MCF 10A (cell line): Measurements from ENCODE around the gene RAB27B. TPM values are rescaled to one million over a fixed set of nuclear protein-coding genes. Genes with fewer than 3 reads are reported as not detected.
"Not testable (repeated sequence)": the region's sequence is repeated elsewhere in the genome, so short reads cannot be mapped to it uniquely, and the experiment has no call there.

Source experiments
- BruUV-seq: library from RNA; stranded (reverse); fragments of 400-500 nt; replicated peaks from 2 replicates; lab custom pipeline; 2021; lab: Mats Ljungman, UMichigan
- CTCF ChIA-PET: fragments of 300-600 bp; sonication (Branson Sonifier 250); formaldehyde crosslinking; extraction: SDS; loops from one replicate; lab custom pipeline; 2021; ENCODE audit warnings: antibody characterized with exemption, inconsistent platforms; lab: Yijun Ruan, JAX
- POLR2A ChIA-PET: fragments of 300-600, 350-650 bp; sonication (Branson Sonifier 250); formaldehyde crosslinking; extraction: SDS; loops from one replicate; lab custom pipeline; 2020; ENCODE audit warnings: antibody characterized with exemption, inconsistent platforms; lab: Yijun Ruan, JAX
- DNase-seq: peaks from one replicate; pipeline ENCODE4 v3.0.0-alpha.2; 2018; ENCODE audit not compliant: unreplicated experiment
- H3K27ac Mint-ChIP-seq: one replicate; pipeline ENCODE4 v1.8.0; 2022; ENCODE audit warnings: mild to moderate bottlenecking, low read depth, mixed read lengths; ENCODE audit not compliant: unreplicated experiment
- H3K27me3 Mint-ChIP-seq: one replicate; pipeline ENCODE4 v1.8.0; 2022; ENCODE audit warnings: mixed read lengths; ENCODE audit not compliant: insufficient read depth, unreplicated experiment
- H3K36me3 Mint-ChIP-seq: one replicate; pipeline ENCODE4 v1.8.0; 2022; ENCODE audit warnings: mild to moderate bottlenecking, moderate library complexity, mixed read lengths; ENCODE audit not compliant: insufficient read depth, unreplicated experiment
- H3K4me1 Mint-ChIP-seq: one replicate; pipeline ENCODE4 v1.8.0; 2022; ENCODE audit warnings: mixed read lengths; ENCODE audit not compliant: insufficient read depth, unreplicated experiment
- H3K4me3 Mint-ChIP-seq: one replicate; pipeline ENCODE4 v1.8.0; 2022; ENCODE audit warnings: mild to moderate bottlenecking, moderate library complexity, mixed read lengths; ENCODE audit not compliant: unreplicated experiment
- H3K9me3 Mint-ChIP-seq: one replicate; pipeline ENCODE4 v1.8.0; 2022; ENCODE audit warnings: mixed read lengths; ENCODE audit not compliant: unreplicated experiment
- CTCF ChIP-seq: fragments of 200-600 bp; IDR thresholded peaks from one replicate; pipeline ENCODE4 v1.8.0; 2022; ENCODE audit warnings: antibody characterized with exemption, mild to moderate bottlenecking; ENCODE audit not compliant: unreplicated experiment
- intact Hi-C: fragments of 100-400 bp; cut with micrococcal nuclease; formaldehyde crosslinking; loops from 2 replicates; pipeline ENCODE4 v1.14.1; 2022
- total RNA-seq: library from RNA; stranded (reverse); gene quantifications from 2 replicates; pipeline ENCODE4 v1.2.3, GENCODE V29; 2022

RAB27B gene
- total RNA-seq, 1 experiment from 2014 or later: 32.2 TPM

DNA sequence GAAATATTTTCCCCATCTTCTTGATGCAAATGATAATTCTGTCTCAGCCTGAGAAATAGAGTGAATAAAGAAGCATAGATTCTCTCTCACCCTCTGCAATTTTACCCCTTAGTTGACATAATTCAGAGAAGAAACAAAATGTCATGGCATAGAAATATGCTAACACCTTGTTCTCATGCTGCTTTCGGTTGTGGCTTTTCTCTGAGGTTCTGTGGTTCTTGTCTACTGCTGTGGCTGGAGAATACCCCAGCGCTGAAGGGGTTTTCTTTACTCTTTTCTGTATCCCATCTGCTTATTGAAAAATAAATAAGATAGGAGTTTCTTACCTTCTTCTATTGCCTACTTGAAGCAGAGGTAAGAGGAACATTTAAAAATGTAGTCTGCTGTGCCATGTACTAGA, 15.4 kb upstream of the RAB27B start:
- no TSS peak for BruUV-seq
- H3K4me1 Mint-ChIP-seq: no peaks in the 10 kb centered on the region
- TF ChIP-seq CTCF: no peak
- no peak for DNase-seq
- no peaks in the 10 kb centered on the region for H3K36me3 Mint-ChIP-seq
- no peaks in the 10 kb centered on the region for H3K27me3 Mint-ChIP-seq
- CTCF ChIA-PET: no interaction called here
- no peaks in the 10 kb centered on the region for H3K9me3 Mint-ChIP-seq
- no peak overlapping the region for H3K27ac Mint-ChIP-seq
- H3K4me3 Mint-ChIP-seq: no peak overlapping the region
- POLR2A ChIA-PET: no interaction called here
- intact Hi-C loops: no loop called here

GRCh38 chr18:54813305-54813704, 15.0 kb upstream of the RAB27B start:
- Mint-ChIP-seq H3K27ac (no peak overlapping the region), H3K36me3 (no peaks in the 10 kb centered on the region), H3K4me1 (no peaks in the 10 kb centered on the region), H3K4me3 (no peak overlapping the region), H3K27me3 (no peaks in the 10 kb centered on the region), H3K9me3 (no peaks in the 10 kb centered on the region)
- POLR2A ChIA-PET: interaction anchor here (0.9 kb wide), 1 partner anchor 73 kb away, joined by 3 read pairs; no protein-coding TSS in a partner anchor
- DNase-seq: no peak
- CTCF ChIA-PET: interaction anchor here (0.5 kb wide), 1 partner anchor 1206 kb away, joined by 4 read pairs; no protein-coding TSS in a partner anchor
- intact Hi-C loops: no loop called here
- TF ChIP-seq CTCF: no peak
- no TSS peak for BruUV-seq

DNA sequence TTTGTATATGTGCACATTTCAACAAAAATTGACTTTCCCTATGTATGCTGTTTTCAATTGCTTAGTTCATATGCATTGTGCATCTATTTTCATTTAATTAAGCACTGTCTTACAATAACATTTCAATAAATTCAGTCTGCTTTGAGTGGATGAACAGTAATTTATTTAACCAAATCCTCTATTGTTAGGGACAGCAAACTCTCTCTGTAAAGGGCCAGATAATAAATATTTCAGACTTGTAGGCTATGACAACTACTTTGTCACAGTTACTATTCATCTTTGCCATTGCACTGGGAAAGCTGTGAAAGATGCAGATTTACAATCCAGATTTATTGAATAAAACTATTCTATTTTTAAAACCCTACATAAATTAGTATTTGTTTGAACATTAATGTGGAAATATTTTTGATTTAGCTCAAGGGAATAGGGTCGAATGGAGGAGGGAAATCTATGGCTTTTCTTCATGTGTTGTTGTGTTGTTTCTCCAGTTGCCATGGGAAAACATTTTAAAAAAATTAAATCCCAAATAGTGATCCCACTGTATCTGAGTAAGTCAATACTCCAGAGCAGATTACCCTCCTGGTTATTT, 14.2 kb upstream of the RAB27B start:
- Mint-ChIP-seq H3K9me3 (no peaks in the 10 kb centered on the region), H3K4me1 (no peaks in the 10 kb centered on the region), H3K4me3 (no peak overlapping the region), H3K36me3 (no peaks in the 10 kb centered on the region), H3K27ac (no peak overlapping the region), H3K27me3 (no peaks in the 10 kb centered on the region)
- no TSS peak for BruUV-seq
- intact Hi-C loops: no loop called here
- POLR2A ChIA-PET: interaction anchor here (0.9 kb wide), 1 partner anchor 74 kb away, joined by 3 read pairs; no protein-coding TSS in a partner anchor
- CTCF ChIA-PET: interaction anchor here (0.5 kb wide), 1 partner anchor 1205 kb away, joined by 4 read pairs; no protein-coding TSS in a partner anchor
- DNase-seq: no peak
- no peak for TF ChIP-seq CTCF

DNA sequence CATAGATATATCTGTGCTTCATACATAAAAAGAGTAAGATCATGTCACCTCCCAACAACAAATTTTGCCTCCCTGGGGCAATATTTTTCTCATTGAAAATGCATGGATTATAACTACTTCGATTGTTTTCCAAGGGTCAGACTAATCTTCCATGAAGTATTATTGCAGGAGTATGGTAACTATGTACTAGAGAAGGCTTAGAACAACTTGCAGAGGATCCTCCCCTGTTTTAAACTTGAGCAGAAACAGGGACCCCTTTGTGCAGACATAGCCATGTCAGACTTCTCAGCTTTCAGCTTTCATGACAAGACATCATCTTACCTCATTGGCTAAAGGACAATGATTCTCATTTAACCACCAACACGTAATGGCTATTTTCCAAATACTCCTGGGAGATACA, 13.2 kb upstream of the RAB27B start:
- no peak overlapping the region for H3K27ac Mint-ChIP-seq
- intact Hi-C loops: no loop called here
- no peak for TF ChIP-seq CTCF
- DNase-seq: no peak
- H3K4me1 Mint-ChIP-seq: no peaks in the 10 kb centered on the region
- ChIA-PET POLR2A (no interaction called here), CTCF (interaction anchor here (1.0 kb wide), 1 partner anchor 9 kb away, joined by 4 read pairs; no protein-coding TSS in a partner anchor)
- H3K4me3 Mint-ChIP-seq: no peak overlapping the region
- no peaks in the 10 kb centered on the region for H3K9me3 Mint-ChIP-seq
- no peaks in the 10 kb centered on the region for H3K27me3 Mint-ChIP-seq
- BruUV-seq: no TSS peak
- H3K36me3 Mint-ChIP-seq: no peaks in the 10 kb centered on the region

- H3K27me3 Mint-ChIP-seq, H3K9me3 Mint-ChIP-seq, DNase-seq, H3K27ac Mint-ChIP-seq, H3K36me3 Mint-ChIP-seq, BruUV-seq, H3K4me3 Mint-ChIP-seq, POLR2A ChIA-PET: not testable (repeated sequence)
- intact Hi-C loops: loop anchor here (10.0 kb wide), 1 partner anchor 106 kb away; no protein-coding TSS in a partner anchor
- CTCF ChIA-PET: interaction anchor here (0.7 to 1.0 kb wide), 2 partner anchors 11 to 163 kb away, joined by 3 read pairs; no protein-coding TSS in a partner anchor
- H3K4me1 Mint-ChIP-seq: peaks cover 24% of the 10 kb centered on the region
These were observed 7.4 kb upstream of the RAB27B start for GRCh38 chr18:54820785-54821275.
